PC-9 (cell line): ENCODE data around the gene IL3RA.

ENCODE experiments used
- EZH2 ChIP-seq: fragments of 200-600 bp; sonication (generic); IDR thresholded peaks from 2 replicates; pipeline ENCODE4 v1.8.0; 2017; ENCODE audit warnings: antibody characterized with exemption, low read depth
- TF ChIP-seq, protein P1 (sequence below): fragments of 200-600 bp; sonication (generic); conservative IDR thresholded peaks from 2 replicates; pipeline ENCODE4 v1.6.1; 2017; ENCODE audit warnings: mixed run types, antibody characterized with exemption, mild to moderate bottlenecking, moderate library complexity

- TF ChIP-seq, protein P1, sequence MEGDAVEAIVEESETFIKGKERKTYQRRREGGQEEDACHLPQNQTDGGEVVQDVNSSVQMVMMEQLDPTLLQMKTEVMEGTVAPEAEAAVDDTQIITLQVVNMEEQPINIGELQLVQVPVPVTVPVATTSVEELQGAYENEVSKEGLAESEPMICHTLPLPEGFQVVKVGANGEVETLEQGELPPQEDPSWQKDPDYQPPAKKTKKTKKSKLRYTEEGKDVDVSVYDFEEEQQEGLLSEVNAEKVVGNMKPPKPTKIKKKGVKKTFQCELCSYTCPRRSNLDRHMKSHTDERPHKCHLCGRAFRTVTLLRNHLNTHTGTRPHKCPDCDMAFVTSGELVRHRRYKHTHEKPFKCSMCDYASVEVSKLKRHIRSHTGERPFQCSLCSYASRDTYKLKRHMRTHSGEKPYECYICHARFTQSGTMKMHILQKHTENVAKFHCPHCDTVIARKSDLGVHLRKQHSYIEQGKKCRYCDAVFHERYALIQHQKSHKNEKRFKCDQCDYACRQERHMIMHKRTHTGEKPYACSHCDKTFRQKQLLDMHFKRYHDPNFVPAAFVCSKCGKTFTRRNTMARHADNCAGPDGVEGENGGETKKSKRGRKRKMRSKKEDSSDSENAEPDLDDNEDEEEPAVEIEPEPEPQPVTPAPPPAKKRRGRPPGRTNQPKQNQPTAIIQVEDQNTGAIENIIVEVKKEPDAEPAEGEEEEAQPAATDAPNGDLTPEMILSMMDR, result no peak
- TF ChIP-seq EZH2, result no peak
Measured at GRCh38 chrX:1361275-1361674, 24.7 kb downstream of the IL3RA start.
